Parietal lobe (tissue), 1 donor: ENCODE results near the gene FOXA1. TPM values are rescaled to one million over a fixed set of nuclear protein-coding genes. Genes with fewer than 3 reads are reported as not detected.

Experiments used
- total RNA-seq: library from RNA; depleted of rRNA; stranded (reverse); fragments of >200 nt; gene quantifications from one replicate; pipeline ENCODE4 v1.2.3, GENCODE V29; 2014

The FOXA1 gene
- total RNA-seq: not detected

DNA sequence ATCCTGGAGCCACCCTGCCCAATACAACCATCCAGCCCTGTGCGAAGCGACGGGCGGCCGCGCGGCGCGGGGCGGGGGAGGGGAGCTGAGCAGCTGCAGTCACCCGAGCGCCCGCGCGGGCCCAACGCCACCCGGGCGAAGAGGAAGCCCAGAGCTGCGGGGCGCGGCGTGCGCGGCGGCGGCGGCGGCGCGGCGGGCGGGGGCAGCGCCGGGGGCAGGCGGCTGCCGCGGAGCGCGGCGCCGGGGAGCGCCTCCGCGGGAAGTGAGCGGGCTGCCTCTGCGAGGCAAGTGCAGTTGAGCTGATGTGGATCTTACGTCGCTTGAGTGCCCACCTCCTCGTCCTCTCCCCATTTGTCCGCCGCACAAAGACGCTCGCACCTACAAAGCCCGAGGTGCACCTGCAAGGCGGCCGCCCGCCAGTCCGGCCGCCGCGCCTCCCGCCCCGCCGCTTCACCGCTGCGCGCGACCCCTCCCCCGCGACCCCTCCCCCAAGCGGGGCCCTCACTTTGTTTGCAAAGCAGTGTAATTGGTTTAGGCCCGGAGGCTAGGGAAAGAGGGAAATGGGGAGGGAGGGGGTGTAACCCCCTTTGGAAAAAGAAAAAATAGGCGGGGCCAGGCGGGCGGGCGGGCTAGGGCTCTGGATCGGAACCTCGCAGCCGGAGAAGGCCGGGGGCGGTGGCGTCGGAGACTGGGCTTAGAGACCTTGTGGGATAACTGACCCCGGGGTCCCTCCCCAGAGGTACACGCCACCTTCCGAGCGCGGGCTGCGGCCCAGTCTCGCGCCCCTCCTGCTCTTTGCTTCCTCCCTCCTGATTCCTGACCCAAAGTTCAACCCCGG lies at the start of gene FOXA1, which contains the start of gene TTC6:
Gene FOXA1, minus strand, starts transcription at position 279 of the 838 bp plus-strand sequence. Its CDS starts 277 bp downstream, at position 2.
Gene TTC6, plus strand, starts transcription at position 659 of the 838 bp plus-strand sequence. CDS start 26,436 bp downstream, outside the sequence.

Other genes starting within 250 kb of the FOXA1 start
- 0.63 TPM for gene TTC6, start 380 bp upstream of the FOXA1 start, total RNA-seq